K562 (cell line): Measurements from ENCODE around the gene SNAPC3. TPM values are rescaled to one million over a fixed set of nuclear protein-coding genes. Genes with fewer than 3 reads are reported as not detected.
A peak's percentile ranks its signal among the peaks of the same experiment; 100 is the strongest.

ENCODE experiments used
- ATAC-seq: fragments of 200-7000 bp; cut with Tn5 transposase; 3 replicates; pipeline ENCODE4 v1.9.1; 2020; ENCODE audit warnings: moderate library complexity
- BruUV-seq: library from RNA; stranded (reverse); fragments of 400-500 nt; replicated peaks from 2 replicates; lab custom pipeline; 2021; lab: Mats Ljungman, UMichigan
- CTCF ChIA-PET: fragments of 300-600 bp; formaldehyde crosslinking; extraction: SDS; loops from one replicate; lab custom pipeline; 2021; ENCODE audit warnings: low intra/inter-chr PET ratio; lab: Yijun Ruan, JAX
- POLR2A ChIA-PET: fragments of 300-600, 350-650 bp; sonication (Branson Sonifier 250); formaldehyde crosslinking; extraction: SDS; loops from one replicate; lab custom pipeline; 2021; ENCODE audit warnings: antibody characterized with exemption, inconsistent platforms; lab: Yijun Ruan, JAX
- DNase-seq, 4 experiments: peaks; one replicate each; pipeline versions ENCODE4 v3.0.0 to v3.0.0-alpha.2; 2011 to 2018; ENCODE audit warnings: low spot score in 3 of 4, mixed read lengths in 3 of 4; ENCODE audit errors: extremely low read depth in 1 of 4
- FAIRE-seq: peaks from 2 replicates; lab custom pipeline; 2011; peaks lifted over from hg19 to GRCh38; lab: Jason Lieb, UNC
- H2AFZ ChIP-seq: 2 replicates; pipeline ENCODE4 v1.6.0; 2011; ENCODE audit warnings: low read depth, low read length, control low read depth, inconsistent platforms
- H3K27ac ChIP-seq: fragments of 200-600 bp; 3 replicates; pipeline ENCODE4 v1.8.0; 2011; ENCODE audit warnings: low read depth, mild to moderate bottlenecking, control low read depth, inconsistent platforms, low read length, moderate library complexity, mixed read lengths; ENCODE audit errors: extremely low read depth
- H3K27me3 ChIP-seq, 2 experiments: fragments of 300-600 bp in 1 of 2; 2 replicates in 1 of 2; 3 replicates in 1 of 2; pipeline versions ENCODE4 v1.6.0 to v1.8.0; 2011; ENCODE audit warnings: inconsistent platforms in 2 of 2, low read length in 2 of 2, mild to moderate bottlenecking in 1 of 2, mixed read lengths in 1 of 2, moderate library complexity in 1 of 2; ENCODE audit not compliant: control insufficient read depth in 2 of 2, insufficient read depth in 2 of 2
- H3K36me3 ChIP-seq: fragments of 300-600 bp; 3 replicates; pipeline ENCODE4 v1.8.0; 2011; ENCODE audit warnings: mild to moderate bottlenecking, low read length, inconsistent platforms; ENCODE audit not compliant: control insufficient read depth, insufficient read depth
- H3K4me1 ChIP-seq, 2 experiments: fragments of 200-600 bp in 1 of 2; replicated peaks in 1 of 2; 2 replicates in 1 of 2; 3 replicates in 1 of 2; pipeline versions ENCODE4 v1.5.1 to v1.8.0; 2011; ENCODE audit warnings: inconsistent platforms in 2 of 2, low read length in 2 of 2, mild to moderate bottlenecking in 1 of 2, mixed read lengths in 1 of 2, moderate library complexity in 1 of 2; ENCODE audit not compliant: control insufficient read depth in 2 of 2, insufficient read depth in 2 of 2
- H3K4me2 ChIP-seq: 2 replicates; pipeline ENCODE4 v1.6.1; 2011; ENCODE audit warnings: low read length, control low read depth, inconsistent platforms, mixed read lengths; ENCODE audit not compliant: insufficient read depth
- H3K4me3 ChIP-seq: fragments of 200-600 bp; sonication (generic), shearing (Covaris generic); 2 replicates; pipeline ENCODE4 v1.5.1; 2016; ENCODE audit warnings: control low read depth, inconsistent platforms
- H3K79me2 ChIP-seq: fragments of 200-600 bp; 3 replicates; pipeline ENCODE4 v1.8.0; 2011; ENCODE audit warnings: low read length, inconsistent platforms; ENCODE audit not compliant: control insufficient read depth, insufficient read depth
- H3K9ac ChIP-seq, 2 experiments: 2 replicates each; pipeline versions ENCODE4 v1.6.0 to v1.6.1; 2011; ENCODE audit warnings: low read depth in 2 of 2, low read length in 2 of 2, control low read depth in 1 of 2, inconsistent platforms in 1 of 2, mild to moderate bottlenecking in 1 of 2, mixed read lengths in 1 of 2; ENCODE audit not compliant: insufficient read depth in 1 of 2
- H3K9me1 ChIP-seq: one replicate; pipeline ENCODE4 v1.6.0; 2011; ENCODE audit warnings: inconsistent platforms, mild to moderate bottlenecking, low read length, moderate library complexity; ENCODE audit not compliant: control insufficient read depth, insufficient read depth
- H3K9me3 ChIP-seq: replicated peaks from 2 replicates; pipeline ENCODE4 v1.5.1; 2011; ENCODE audit warnings: low read depth, low read length, inconsistent platforms; ENCODE audit not compliant: control insufficient read depth, insufficient read depth
- H4K20me1 ChIP-seq: replicated peaks from 2 replicates; pipeline ENCODE4 v1.6.1; 2011; ENCODE audit warnings: low read length, inconsistent platforms, mixed read lengths; ENCODE audit not compliant: control insufficient read depth, insufficient read depth
- CBFB ChIP-seq: sonication (generic); formaldehyde crosslinking; IDR thresholded peaks from 2 replicates; pipeline ENCODE4 v1.4.0; 2020; ENCODE audit warnings: mild to moderate bottlenecking, missing genetic modification reagents
- CXXC5 ChIP-seq: fragments of 250-450 bp; sonication (Bioruptor Pico); IDR thresholded peaks from 2 replicates; pipeline ENCODE4 v1.8.0; 2022; ENCODE audit warnings: inconsistent platforms, mild to moderate bottlenecking, moderate library complexity
- OTX1 ChIP-seq: fragments of 450-650 bp; formaldehyde crosslinking; IDR thresholded peaks from 2 replicates; pipeline ENCODE4 v1.4.0; 2022; ENCODE audit warnings: mild to moderate bottlenecking
- PYGO2 ChIP-seq: fragments of 450-650 bp; IDR thresholded peaks from 2 replicates; pipeline ENCODE4 v1.6.1; 2016; ENCODE audit warnings: mild to moderate bottlenecking, missing genetic modification characterization, moderate library complexity, missing compliant biosample characterization
- SAFB2 ChIP-seq: fragments of 200-400 bp; formaldehyde crosslinking; IDR thresholded peaks from 2 replicates; pipeline ENCODE4 v1.6.1; 2018; ENCODE audit warnings: borderline replicate concordance, low read length, low read depth, moderate library complexity; ENCODE audit not compliant: severe bottlenecking
- SIRT6 ChIP-seq: IDR thresholded peaks from one replicate; pipeline ENCODE4 v1.6.1; 2012; ENCODE audit warnings: low read depth, mild to moderate bottlenecking, control low read depth, inconsistent platforms, low read length, moderate library complexity
- SP1 ChIP-seq: sonication (generic); formaldehyde crosslinking; IDR thresholded peaks from 2 replicates; pipeline ENCODE4 v1.8.1; 2022; ENCODE audit warnings: mild to moderate bottlenecking, missing genetic modification reagents
- ZNF253 ChIP-seq: fragments of 250-450 bp; sonication (Bioruptor Pico); conservative IDR thresholded peaks from 2 replicates; pipeline ENCODE4 v1.6.1; 2021; ENCODE audit warnings: mild to moderate bottlenecking
- ZNF445 ChIP-seq: fragments of 250-450 bp; sonication (Bioruptor Pico); IDR thresholded peaks from 2 replicates; pipeline ENCODE4 v1.4.0; 2020; ENCODE audit warnings: low read depth, mild to moderate bottlenecking, moderate library complexity
- in situ Hi-C: fragments of 300-500 bp; cut with MboI; formaldehyde crosslinking; loops from 4 replicates; pipeline ENCODE4 v1.15.0; 2018; ENCODE audit warnings: inconsistent platforms, mixed read lengths
- intact Hi-C: fragments of 100-400 bp; cut with micrococcal nuclease; formaldehyde crosslinking; loops from 2 replicates; pipeline ENCODE4 v1.14.2; 2022
- polyA plus RNA-seq, 8 experiments: library from polyadenylated mRNA; depleted of rRNA in 4 of 8; stranded (reverse) in 5 of 8; unstranded in 3 of 8; fragments of >200 nt; fragmentation: Nextera tagmentation in 2 of 8; fragmentation: Illumina TruSeq in 1 of 8; extraction: Ambion mirVana in 2 of 8; extraction: Trizol in 1 of 8; gene quantifications; 2 replicates each; pipeline versions ENCODE4 v1.2.1 to v1.2.3, GENCODE V29; 2011 to 2014; ENCODE audit warnings: inconsistent platforms in 1 of 8, missing spikeins in 1 of 8
- total RNA-seq, 7 experiments: library from RNA; depleted of rRNA in 6 of 7; stranded (reverse); fragments of >200 nt in 6 of 7; fragmentation: Illumina TruSeq in 2 of 7; extraction: Trizol in 2 of 7; gene quantifications; 2 replicates each; pipeline versions ENCODE4 v1.2.1 to v1.2.3, GENCODE V29; 2011 to 2021; ENCODE audit warnings: low replicate concordance in 1 of 7

Gene SNAPC3
- total and polyA plus RNA-seq, 9 of the 15 experiments (the other 6 are each of a cell fraction or from before 2014, with no cell fraction given): 2.3 to 38.9 (median 19.8) TPM

GRCh38 chr9:15389173-15389572, 33.5 kb upstream of the SNAPC3 start:
- no peak for FAIRE-seq
- no peak for ATAC-seq
- ChIA-PET CTCF (no interaction called here), POLR2A (no interaction called here)
- BruUV-seq: no TSS peak
- H3K9me1 ChIP-seq: no peaks in the 10 kb centered on the region
- intact Hi-C loops: no loop called here
- no peaks in the 10 kb centered on the region for H3K79me2 ChIP-seq
- no peak overlapping the region for H3K4me2 ChIP-seq
- in situ Hi-C loops: no loop called here
- H4K20me1 ChIP-seq: no peaks in the 10 kb centered on the region
- no peaks in the 10 kb centered on the region for H3K36me3 ChIP-seq
- no peaks in the 10 kb centered on the region for H3K27me3 ChIP-seq
- TF ChIP-seq SP1 (no peak), CXXC5 (CRISPR knock-in tag) (no peak), SIRT6 (no peak), PYGO2 (tag) (no peak), SAFB2 (no peak), CBFB (CRISPR knock-in tag) (no peak), ZNF253 (no peak), ZNF445 (CRISPR knock-in tag) (no peak), OTX1 (no peak)
- no peak for DNase-seq
- H3K9me3 ChIP-seq: no peaks in the 10 kb centered on the region
- peak overlapping the region; percentile 19; the same call in 1 of the 2 replicates for H2AFZ ChIP-seq
- no peak overlapping the region for H3K27ac ChIP-seq
- H3K4me3 ChIP-seq: no peak overlapping the region
- no peak overlapping the region for H3K9ac ChIP-seq
- peaks cover 3 to 5% of the 10 kb centered on the region in 2 experiments; a peak in 3 of 5 replicates for H3K4me1 ChIP-seq
